ENCODE results near the gene TBC1D20.

GRCh38 chr20:407953-408842, 54.1 kb downstream of the TBC1D20 start, which contains the start of gene RBCK1:
- TF ChIP-seq PATZ1 (CRISPR knock-in tag; IDR thresholded peaks at IDR 0.05; ENCODE audit: borderline replicate concordance) (no peak), GLIS3 (CRISPR knock-in tag; IDR thresholded peaks at IDR 0.05) (no peak), TCF4 (CRISPR knock-in tag; IDR thresholded peaks at IDR 0.05; ENCODE audit: borderline replicate concordance) (no peak), PPARA (CRISPR knock-in tag; IDR thresholded peaks at IDR 0.05; ENCODE audit: borderline replicate concordance) (no peak), ZFP3 (CRISPR knock-in tag; IDR thresholded peaks at IDR 0.05) (no peak), TOX (CRISPR knock-in tag; IDR thresholded peaks at IDR 0.05; ENCODE audit: borderline replicate concordance) (no peak)
